ENCODE data around the gene KDM2A. TPM values are rescaled to one million over a fixed set of nuclear protein-coding genes. Genes with fewer than 3 reads are reported as not detected.
A peak's percentile ranks its signal among the peaks of the same experiment; 100 is the strongest.

The KDM2A gene
- total and polyA plus RNA-seq, 2 donors (not counting 1 experiment from before 2014, with no cell fraction given): 132 to 229 TPM

- Mint-ChIP-seq H3K27ac (peak overlapping the region; percentile 98), H3K9me3 (ENCODE audit: insufficient read depth) (no peaks in the 10 kb centered on the region), H3K27me3 (no peaks in the 10 kb centered on the region), H3K4me3 (peak overlapping the region; percentile 98), H3K4me1 (peaks cover 83% of the 10 kb centered on the region)
- Histone ChIP-seq H3K36me3 (replicated peaks in 1 of 2; ENCODE audit: control extremely low read depth in 1 of 2, control insufficient read depth in 1 of 2, extremely low read depth in 1 of 2, insufficient read depth in 2 of 2, low read length in 1 of 2) (peaks cover 0 to 59% of the 10 kb centered on the region in 2 experiments), H4K20me1 (ENCODE audit: control insufficient read depth, insufficient read depth, low read length, poor library complexity, severe bottlenecking) (peaks cover 77% of the 10 kb centered on the region), H3K79me2 (ENCODE audit: control insufficient read depth, insufficient read depth, low read length) (peaks cover 96% of the 10 kb centered on the region), H3K4me2 (replicated peaks; ENCODE audit: low read depth, low read length, poor library complexity, severe bottlenecking) (peak overlapping the region; percentile 92), H3K9me3 (ENCODE audit: control extremely low read depth in 1 of 3, control insufficient read depth in 2 of 3, insufficient read depth in 1 of 3, low read length in 2 of 3) (no peaks in the 10 kb centered on the region), H3K9ac (ENCODE audit: low read length) (peak overlapping the region; percentile 95), H3K27ac (ENCODE audit: low read length in 2 of 2) (peak overlapping the region; percentile 73 to 82), H3K4me1 (ENCODE audit: control insufficient read depth in 2 of 2, insufficient read depth in 2 of 2, low read length in 2 of 2) (peaks cover 77 to 79% of the 10 kb centered on the region in 2 donors), H2AFZ (ENCODE audit: insufficient read depth, low read depth, low read length, poor library complexity, severe bottlenecking) (no peak overlapping the region), H3K27me3 (replicated peaks in 1 of 4; ENCODE audit: control extremely low read depth in 1 of 4, control insufficient read depth in 3 of 4, insufficient read depth in 4 of 4, low read length in 3 of 4) (no peaks in the 10 kb centered on the region), H3K4me3 (ENCODE audit: control extremely low read depth in 1 of 5, extremely low read depth in 1 of 5, insufficient read depth in 1 of 5, low read depth in 2 of 5, low read length in 4 of 5) (peak overlapping the region; percentile 61 to 89 (median 84))
- 10% methylated on average over 11 of the region's 15 CpGs for WGBS (ENCODE audit: insufficient coverage)
- ATAC-seq (ENCODE audit: low read depth) (no peak), DNase-seq (no peak)
- TF ChIP-seq EZH2 (IDR thresholded peaks at IDR 0.05; ENCODE audit: borderline replicate concordance, insufficient read depth, low read depth, low read length, poor library complexity, severe bottlenecking): no peak
- TF ChIP-seq CTCF (IDR thresholded peaks at IDR 0.05): no peak
- ChIA-PET POLR2A (interaction anchor here (1.2 to 7.8 kb wide), 6 partner anchors 8 to 132 kb away, joined by 3 to 131 read pairs (median 24); partner anchors contain the start of genes ANKRD13D and PPP1CA), CTCF (interaction anchor here (0.5 to 8.9 kb wide), 6 partner anchors 8 to 156 kb away, joined by 3 to 229 read pairs (median 14); no protein-coding TSS in a partner anchor)
- intact Hi-C loops (cut with micrococcal nuclease): loop anchor here (5.0 to 10.0 kb wide), 2 partner anchors 238 to 315 kb away; partner anchors contain the start of genes CDK2AP2, GSTP1 and PITPNM1
Observed at GRCh38 chr11:67269401-67270255, 150.6 kb downstream of the KDM2A start.

Measured in B cell (primary cell).